HG02884 (cell line): Measurements from ENCODE around the gene ARHGAP10.

Source experiments
- ATAC-seq: cut with Tn5 transposase; IDR thresholded peaks from one replicate; pipeline ENCODE4 v1.9.1; 2021; ENCODE audit warnings: mild to moderate bottlenecking, moderate library complexity; ENCODE audit not compliant: unreplicated experiment

ARHGAP10 gene

GRCh38 chr4:147731580-147732517, at the start of gene ARHGAP10:
Gene ARHGAP10, plus strand, starts transcription at chr4:147732088. Its CDS starts 214 bp downstream, at chr4:147732302.
- peak; percentile 50 for ATAC-seq

GRCh38 chr4:147682755-147683154, 49.1 kb upstream of the ARHGAP10 start:
- no peak for ATAC-seq

DNA sequence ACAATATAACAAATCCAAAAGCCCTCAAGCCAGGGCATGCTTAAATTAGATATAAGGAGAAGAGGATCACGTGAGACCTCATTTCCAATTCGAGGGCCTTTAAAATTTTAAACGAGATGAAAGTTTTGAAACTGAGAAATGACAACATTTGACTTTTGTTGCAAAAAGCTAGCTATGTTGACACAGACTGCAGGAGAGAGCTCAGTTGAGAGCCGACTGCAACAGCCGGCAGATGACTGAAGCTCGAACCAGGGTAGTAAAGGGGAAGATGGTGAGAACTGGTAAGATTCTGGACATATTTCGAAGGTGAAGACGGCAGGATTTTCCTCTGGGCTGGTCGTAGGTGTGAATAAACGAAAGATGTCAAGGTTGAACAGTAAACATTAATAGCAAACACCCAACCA, 48.7 kb upstream of the ARHGAP10 start:
- ATAC-seq: no peak

- peak; percentile 99 for ATAC-seq
These were observed 47.9 kb upstream of the ARHGAP10 start, which contains the start of gene PRMT9 for GRCh38 chr4:147683717-147684700. Gene PRMT9, minus strand, starts transcription at chr4:147684163. Its CDS starts 176 bp downstream, at chr4:147683987.

GRCh38 chr4:147689067-147689466, 42.8 kb upstream of the ARHGAP10 start:
- ATAC-seq: no peak

- no peak for ATAC-seq
These were observed 40.1 kb upstream of the ARHGAP10 start for GRCh38 chr4:147691820-147692219.

DNA sequence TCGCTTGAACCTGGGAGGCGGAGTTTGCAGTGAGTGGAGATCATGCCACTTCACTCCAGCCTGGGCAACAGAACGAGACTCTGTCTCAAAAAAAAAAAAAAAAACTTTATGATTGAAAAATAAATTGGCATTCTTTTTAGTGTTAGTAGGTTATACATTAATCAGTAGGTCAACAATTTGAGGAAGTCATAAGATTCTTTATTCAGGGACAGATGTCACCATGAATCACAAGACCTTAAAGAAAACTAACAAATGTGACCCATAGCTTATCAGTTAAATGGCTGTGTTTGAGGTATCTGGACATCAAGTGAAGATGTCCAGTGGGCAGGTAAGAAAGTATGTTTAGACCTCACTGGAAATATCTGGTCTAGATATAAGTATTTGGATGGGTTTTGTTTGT, 38.7 kb upstream of the ARHGAP10 start:
- no peak for ATAC-seq

- no peak for ATAC-seq
These were observed 35.0 kb upstream of the ARHGAP10 start for GRCh38 chr4:147696866-147697265.

- no peak for ATAC-seq
These were observed 27.0 kb upstream of the ARHGAP10 start for GRCh38 chr4:147704846-147705245.

DNA sequence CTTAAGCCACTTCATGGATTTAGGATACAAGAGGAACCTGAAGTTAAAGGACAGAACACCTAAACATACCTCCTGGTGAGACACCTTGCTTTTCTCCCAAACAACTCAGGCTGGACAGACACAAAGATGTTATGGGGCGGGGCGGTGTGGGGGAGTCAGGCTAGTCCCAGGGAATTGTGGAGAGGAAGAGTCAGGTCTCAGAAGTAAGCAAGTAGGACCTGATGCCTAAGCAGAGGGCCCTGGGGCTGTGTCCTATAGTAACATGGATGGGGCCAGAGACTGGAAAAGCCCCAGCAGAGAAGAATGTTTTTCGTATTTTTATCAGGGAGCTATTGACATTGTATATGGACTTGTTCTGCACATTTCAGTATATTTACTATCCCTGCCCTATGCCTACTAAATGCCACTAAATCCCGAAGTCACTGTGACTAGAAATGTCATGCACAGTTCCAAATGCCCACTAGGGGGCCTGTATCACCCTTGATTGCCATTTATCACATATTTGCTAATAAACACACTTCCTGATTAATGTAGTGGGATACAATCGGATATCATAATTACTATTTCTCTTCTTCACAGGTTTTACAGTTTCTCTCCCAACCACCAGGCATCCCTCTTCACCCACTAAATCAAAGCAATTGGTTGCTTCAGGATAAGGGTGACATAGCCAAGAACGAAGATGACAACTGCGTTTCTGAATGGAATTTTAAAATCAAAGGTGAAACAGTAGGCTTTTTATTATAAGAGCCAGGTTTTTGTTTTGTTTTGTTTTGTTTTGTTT, 23.8 kb upstream of the ARHGAP10 start:
- ATAC-seq: peak; percentile 69

DNA sequence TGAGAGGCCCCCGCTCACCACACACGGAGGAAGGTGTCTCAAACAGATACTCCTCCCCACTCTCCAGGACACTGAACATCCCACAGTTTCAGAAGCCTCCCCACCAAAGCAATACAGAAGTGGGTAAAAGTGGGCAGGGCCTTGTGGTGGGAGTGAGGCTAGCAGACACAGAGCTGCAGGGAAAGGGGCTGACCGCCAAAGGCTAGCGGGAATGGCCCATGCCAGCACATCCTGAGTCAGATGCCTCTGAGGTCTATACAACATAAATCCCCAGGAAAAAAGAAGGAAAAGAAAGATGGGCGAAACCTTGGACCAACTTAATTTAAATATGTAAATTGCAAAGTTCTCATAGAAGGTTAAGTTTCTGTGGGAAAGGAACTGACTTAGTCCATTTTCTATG, 21.9 kb upstream of the ARHGAP10 start:
- no peak for ATAC-seq

GRCh38 chr4:147714575-147715401, 17.1 kb upstream of the ARHGAP10 start:
- ATAC-seq: no peak

- ATAC-seq: peak; percentile 73
These were observed 14.0 kb upstream of the ARHGAP10 start for GRCh38 chr4:147717878-147718277.

GRCh38 chr4:147723326-147723725, 8.6 kb upstream of the ARHGAP10 start:
- ATAC-seq: no peak

GRCh38 chr4:147724468-147725201, 7.3 kb upstream of the ARHGAP10 start:
- no peak for ATAC-seq

GRCh38 chr4:147725673-147726072, 6.2 kb upstream of the ARHGAP10 start:
- no peak for ATAC-seq

GRCh38 chr4:147727476-147728028, 4.3 kb upstream of the ARHGAP10 start:
- no peak for ATAC-seq

DNA sequence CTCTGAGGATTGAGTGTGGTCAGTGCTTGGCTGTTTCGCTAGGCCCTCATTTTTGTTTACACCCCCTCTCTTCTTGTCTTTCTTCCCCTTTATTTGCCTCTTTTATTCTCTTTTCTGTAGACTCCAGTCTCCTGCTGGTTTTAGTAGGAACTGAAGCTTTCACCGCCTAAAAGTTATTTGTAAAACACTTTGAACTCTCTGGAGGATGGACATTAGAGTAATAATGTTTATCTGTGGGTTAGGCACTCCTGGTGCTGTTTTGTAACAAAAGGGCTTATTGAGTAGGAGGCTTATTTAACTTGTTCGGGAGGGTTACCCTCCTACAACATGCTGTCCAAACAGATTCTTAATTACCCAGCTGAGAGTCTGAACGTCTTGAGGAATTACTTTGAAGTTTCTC, 1.6 kb upstream of the ARHGAP10 start:
- no peak for ATAC-seq
